K562 (cell line): ENCODE data around the gene ANO2. TPM values are rescaled to one million over a fixed set of nuclear protein-coding genes. Genes with fewer than 3 reads are reported as not detected.
A peak's percentile ranks its signal among the peaks of the same experiment; 100 is the strongest.

Source experiments
- ATAC-seq: fragments of 200-7000 bp; cut with Tn5 transposase; 3 replicates; pipeline ENCODE4 v1.9.1; 2020; ENCODE audit warnings: moderate library complexity
- BruUV-seq: library from RNA; stranded (reverse); fragments of 400-500 nt; replicated peaks from 2 replicates; lab custom pipeline; 2021; lab: Mats Ljungman, UMichigan
- CTCF ChIA-PET: fragments of 300-600 bp; formaldehyde crosslinking; extraction: SDS; loops from one replicate; lab custom pipeline; 2021; ENCODE audit warnings: low intra/inter-chr PET ratio; lab: Yijun Ruan, JAX
- POLR2A ChIA-PET: fragments of 300-600, 350-650 bp; sonication (Branson Sonifier 250); formaldehyde crosslinking; extraction: SDS; loops from one replicate; lab custom pipeline; 2021; ENCODE audit warnings: antibody characterized with exemption, inconsistent platforms; lab: Yijun Ruan, JAX
- DNase-seq, 4 experiments: peaks; one replicate each; pipeline versions ENCODE4 v3.0.0 to v3.0.0-alpha.2; 2011 to 2018; ENCODE audit warnings: low spot score in 3 of 4, mixed read lengths in 3 of 4; ENCODE audit errors: extremely low read depth in 1 of 4
- FAIRE-seq: peaks from 2 replicates; lab custom pipeline; 2011; peaks lifted over from hg19 to GRCh38; lab: Jason Lieb, UNC
- H2AFZ ChIP-seq: 2 replicates; pipeline ENCODE4 v1.6.0; 2011; ENCODE audit warnings: low read depth, low read length, control low read depth, inconsistent platforms
- H3K27ac ChIP-seq: fragments of 200-600 bp; 3 replicates; pipeline ENCODE4 v1.8.0; 2011; ENCODE audit warnings: low read depth, mild to moderate bottlenecking, control low read depth, inconsistent platforms, low read length, moderate library complexity, mixed read lengths; ENCODE audit errors: extremely low read depth
- H3K27me3 ChIP-seq, 2 experiments: fragments of 300-600 bp in 1 of 2; 2 replicates in 1 of 2; 3 replicates in 1 of 2; pipeline versions ENCODE4 v1.6.0 to v1.8.0; 2011; ENCODE audit warnings: inconsistent platforms in 2 of 2, low read length in 2 of 2, mild to moderate bottlenecking in 1 of 2, mixed read lengths in 1 of 2, moderate library complexity in 1 of 2; ENCODE audit not compliant: control insufficient read depth in 2 of 2, insufficient read depth in 2 of 2
- H3K36me3 ChIP-seq: fragments of 300-600 bp; 3 replicates; pipeline ENCODE4 v1.8.0; 2011; ENCODE audit warnings: mild to moderate bottlenecking, low read length, inconsistent platforms; ENCODE audit not compliant: control insufficient read depth, insufficient read depth
- H3K4me1 ChIP-seq, 2 experiments: fragments of 200-600 bp in 1 of 2; replicated peaks in 1 of 2; 2 replicates in 1 of 2; 3 replicates in 1 of 2; pipeline versions ENCODE4 v1.5.1 to v1.8.0; 2011; ENCODE audit warnings: inconsistent platforms in 2 of 2, low read length in 2 of 2, mild to moderate bottlenecking in 1 of 2, mixed read lengths in 1 of 2, moderate library complexity in 1 of 2; ENCODE audit not compliant: control insufficient read depth in 2 of 2, insufficient read depth in 2 of 2
- H3K4me2 ChIP-seq: 2 replicates; pipeline ENCODE4 v1.6.1; 2011; ENCODE audit warnings: low read length, control low read depth, inconsistent platforms, mixed read lengths; ENCODE audit not compliant: insufficient read depth
- H3K4me3 ChIP-seq: fragments of 200-600 bp; sonication (generic), shearing (Covaris generic); 2 replicates; pipeline ENCODE4 v1.5.1; 2016; ENCODE audit warnings: control low read depth, inconsistent platforms
- H3K79me2 ChIP-seq: fragments of 200-600 bp; 3 replicates; pipeline ENCODE4 v1.8.0; 2011; ENCODE audit warnings: low read length, inconsistent platforms; ENCODE audit not compliant: control insufficient read depth, insufficient read depth
- H3K9ac ChIP-seq, 2 experiments: 2 replicates each; pipeline versions ENCODE4 v1.6.0 to v1.6.1; 2011; ENCODE audit warnings: low read depth in 2 of 2, low read length in 2 of 2, control low read depth in 1 of 2, inconsistent platforms in 1 of 2, mild to moderate bottlenecking in 1 of 2, mixed read lengths in 1 of 2; ENCODE audit not compliant: insufficient read depth in 1 of 2
- H3K9me1 ChIP-seq: one replicate; pipeline ENCODE4 v1.6.0; 2011; ENCODE audit warnings: inconsistent platforms, mild to moderate bottlenecking, low read length, moderate library complexity; ENCODE audit not compliant: control insufficient read depth, insufficient read depth
- H3K9me3 ChIP-seq: replicated peaks from 2 replicates; pipeline ENCODE4 v1.5.1; 2011; ENCODE audit warnings: low read depth, low read length, inconsistent platforms; ENCODE audit not compliant: control insufficient read depth, insufficient read depth
- H4K20me1 ChIP-seq: replicated peaks from 2 replicates; pipeline ENCODE4 v1.6.1; 2011; ENCODE audit warnings: low read length, inconsistent platforms, mixed read lengths; ENCODE audit not compliant: control insufficient read depth, insufficient read depth
- ARID1B ChIP-seq: fragments of 450-650 bp; IDR thresholded peaks from 2 replicates; pipeline ENCODE4 v1.6.1; 2016; ENCODE audit warnings: antibody characterized with exemption, mild to moderate bottlenecking, inconsistent platforms
- HDAC3 ChIP-seq: fragments of 450-650 bp; IDR thresholded peaks from 2 replicates; pipeline ENCODE4 v1.6.1; 2018; ENCODE audit warnings: borderline replicate concordance, mild to moderate bottlenecking, moderate library complexity; ENCODE audit not compliant: partially characterized antibody
- MBD2 ChIP-seq: sonication (generic); IDR thresholded peaks from 2 replicates; pipeline ENCODE4 v1.6.1; 2016; ENCODE audit warnings: low read depth, borderline replicate concordance
- SNAPC5 ChIP-seq: fragments of 250-450 bp; sonication (Bioruptor Pico); IDR thresholded peaks from 2 replicates; pipeline ENCODE4 v1.8.0; 2021; ENCODE audit warnings: moderate library complexity, mild to moderate bottlenecking, inconsistent platforms
- THAP12 ChIP-seq: fragments of 250-450 bp; sonication (Bioruptor Pico); IDR thresholded peaks from 2 replicates; pipeline ENCODE4 v1.9.0; 2021; ENCODE audit warnings: mild to moderate bottlenecking, inconsistent platforms
- ZKSCAN1 ChIP-seq: fragments of 150-350 bp; IDR thresholded peaks from 2 replicates; pipeline ENCODE4 v1.6.1; 2016; ENCODE audit warnings: low read depth, low read length
- ZNF589 ChIP-seq: fragments of 200-800 bp; sonication (Bioruptor generic); IDR thresholded peaks from 2 replicates; pipeline ENCODE4 v1.6.1; 2016; ENCODE audit warnings: low read depth, missing genetic modification characterization, missing compliant biosample characterization
- WGBS: fragments of 100-300 bp; shearing (Covaris generic); methylation state at CpG from one replicate; pipeline ENCODE4 v1.1.6; 2016; ENCODE audit warnings: low coverage, mixed read lengths; ENCODE audit not compliant: insufficient coverage; ENCODE audit errors: missing lambda C conversion rate; 5-methylcytosine and 5-hydroxymethylcytosine counted together
- in situ Hi-C: fragments of 300-500 bp; cut with MboI; formaldehyde crosslinking; loops from 4 replicates; pipeline ENCODE4 v1.15.0; 2018; ENCODE audit warnings: inconsistent platforms, mixed read lengths
- intact Hi-C: fragments of 100-400 bp; cut with micrococcal nuclease; formaldehyde crosslinking; loops from 2 replicates; pipeline ENCODE4 v1.14.2; 2022
- polyA plus RNA-seq, 8 experiments: library from polyadenylated mRNA; depleted of rRNA in 4 of 8; stranded (reverse) in 5 of 8; unstranded in 3 of 8; fragments of >200 nt; fragmentation: Nextera tagmentation in 2 of 8; fragmentation: Illumina TruSeq in 1 of 8; extraction: Ambion mirVana in 2 of 8; extraction: Trizol in 1 of 8; gene quantifications; 2 replicates each; pipeline versions ENCODE4 v1.2.1 to v1.2.3, GENCODE V29; 2011 to 2014; ENCODE audit warnings: inconsistent platforms in 1 of 8, missing spikeins in 1 of 8
- total RNA-seq, 7 experiments: library from RNA; depleted of rRNA in 6 of 7; stranded (reverse); fragments of >200 nt in 6 of 7; fragmentation: Illumina TruSeq in 2 of 7; extraction: Trizol in 2 of 7; gene quantifications; 2 replicates each; pipeline versions ENCODE4 v1.2.1 to v1.2.3, GENCODE V29; 2011 to 2021; ENCODE audit warnings: low replicate concordance in 1 of 7

ANO2 gene
- total and polyA plus RNA-seq, 9 of the 15 experiments (the other 6 are each of a cell fraction or from before 2014, with no cell fraction given), result 0.64 TPM; not detected in 8

- TF ChIP-seq HDAC3 (no peak), ARID1B (no peak), THAP12 (CRISPR knock-in tag) (no peak), MBD2 (no peak), ZNF589 (CRISPR knock-in tag) (no peak)
- TF ChIP-seq, all 486 proteins: peak for 0
Measured at GRCh38 chr12:5713599-5714081, 231.4 kb downstream of the ANO2 start (continued).

- intact Hi-C loops, result no loop called here
Measured at GRCh38 chr12:5710260-5710878, 234.7 kb downstream of the ANO2 start.

More at GRCh38 chr12:5710260-5710878, 234.7 kb downstream of the ANO2 start:
- no TSS peak for BruUV-seq
- no peak overlapping the region for H2AFZ ChIP-seq
- DNase-seq (no peak), FAIRE-seq (no peak), ATAC-seq (no peak)
- POLR2A ChIA-PET, result interaction anchor here (0.5 to 0.6 kb wide), 2 partner anchors 12 to 70 kb away, joined by 3 read pairs; no protein-coding TSS in a partner anchor
- no peaks in the 10 kb centered on the region for H4K20me1 ChIP-seq
- no peak overlapping the region for H3K4me2 ChIP-seq
- H3K79me2 ChIP-seq, result no peaks in the 10 kb centered on the region
- in situ Hi-C loops, result no loop called here
- no peak overlapping the region for H3K9ac ChIP-seq
- CTCF ChIA-PET, result no interaction called here
- H3K9me1 ChIP-seq, result no peaks in the 10 kb centered on the region
- H3K27me3 ChIP-seq, result no peaks in the 10 kb centered on the region; a peak in 1 of 5 replicates
- H3K27ac ChIP-seq, result no peak overlapping the region
- no peaks in the 10 kb centered on the region for H3K36me3 ChIP-seq
- H3K4me1 ChIP-seq, result no peaks in the 10 kb centered on the region
- no peak overlapping the region for H3K4me3 ChIP-seq
- no peaks in the 10 kb centered on the region for H3K9me3 ChIP-seq
- TF ChIP-seq SNAPC5 (no peak), ZKSCAN1 (peak; percentile 64; the same call in 1 of the 2 replicates)
- WGBS, result 50% methylated on average over 1 of the region's 1 CpG
